Keratinocyte (primary cell): ENCODE data around the gene LGSN. TPM values are rescaled to one million over a fixed set of nuclear protein-coding genes. Genes with fewer than 3 reads are reported as not detected.

Experiments used
- DNase-seq: peaks from one replicate; pipeline ENCODE4 v3.0.0-alpha.2; 2011; ENCODE audit warnings: low read depth, missing footprints, low spot score
- FAIRE-seq: peaks from 2 replicates; lab custom pipeline; 2011; peaks lifted over from hg19 to GRCh38; lab: Jason Lieb, UNC
- H2AFZ ChIP-seq: 2 replicates; pipeline ENCODE4 v1.6.0; 2012; ENCODE audit warnings: low read length, control low read depth, inconsistent platforms; ENCODE audit not compliant: control insufficient read depth
- H3K27ac ChIP-seq: 2 replicates; pipeline ENCODE4 v1.5.1; 2011; ENCODE audit warnings: low read length; ENCODE audit not compliant: control insufficient read depth, insufficient read depth
- H3K27me3 ChIP-seq: 3 replicates; pipeline ENCODE4 v1.6.0; 2011; ENCODE audit warnings: low read length; ENCODE audit not compliant: control insufficient read depth, insufficient read depth; ENCODE audit errors: extremely low read depth
- H3K36me3 ChIP-seq, 2 experiments: 2 replicates in 1 of 2; 3 replicates in 1 of 2; pipeline ENCODE4 v1.5.1; 2011; ENCODE audit warnings: low read length in 2 of 2, mild to moderate bottlenecking in 1 of 2; ENCODE audit not compliant: control insufficient read depth in 2 of 2, insufficient read depth in 2 of 2; ENCODE audit errors: extremely low read depth in 1 of 2
- H3K4me1 ChIP-seq: 3 replicates; pipeline ENCODE4 v1.5.1; 2011; ENCODE audit warnings: low read length; ENCODE audit not compliant: control insufficient read depth, insufficient read depth; ENCODE audit errors: extremely low read depth
- H3K4me2 ChIP-seq: 3 replicates; pipeline ENCODE4 v1.6.0; 2011; ENCODE audit warnings: low read depth, low read length; ENCODE audit not compliant: control insufficient read depth, insufficient read depth; ENCODE audit errors: extremely low read depth
- H3K4me3 ChIP-seq, 3 experiments: fragments of 200-600 bp in 1 of 3; sonication (generic) in 1 of 3; 2 replicates in 2 of 3; 3 replicates in 1 of 3; pipeline ENCODE4 v1.5.1; 2011 to 2016; ENCODE audit warnings: low read length in 3 of 3, mild to moderate bottlenecking in 3 of 3, control low read depth in 2 of 3, inconsistent platforms in 1 of 3, low read depth in 1 of 3, mixed read lengths in 1 of 3, mixed run types in 1 of 3, moderate library complexity in 1 of 3; ENCODE audit not compliant: control insufficient read depth in 2 of 3, insufficient read depth in 2 of 3; ENCODE audit errors: extremely low read depth in 1 of 3
- H3K79me2 ChIP-seq: 2 replicates; pipeline ENCODE4 v1.6.0; 2012; ENCODE audit warnings: low read length; ENCODE audit not compliant: control insufficient read depth, insufficient read depth
- H3K9ac ChIP-seq: 3 replicates; pipeline ENCODE4 v1.6.0; 2011; ENCODE audit warnings: low read length; ENCODE audit not compliant: control insufficient read depth, insufficient read depth; ENCODE audit errors: extremely low read depth
- H3K9me1 ChIP-seq: 3 replicates; pipeline ENCODE4 v1.6.0; 2011; ENCODE audit warnings: low read length; ENCODE audit not compliant: control insufficient read depth, insufficient read depth; ENCODE audit errors: extremely low read depth
- H3K9me3 ChIP-seq: 2 replicates; pipeline ENCODE4 v1.5.1; 2012; ENCODE audit warnings: low read depth, low read length; ENCODE audit not compliant: control insufficient read depth
- H4K20me1 ChIP-seq: 3 replicates; pipeline ENCODE4 v1.6.0; 2011; ENCODE audit warnings: low read length; ENCODE audit not compliant: control insufficient read depth, insufficient read depth; ENCODE audit errors: extremely low read depth
- EZH2 ChIP-seq: IDR thresholded peaks from one replicate; pipeline ENCODE4 v1.6.1; 2012; ENCODE audit warnings: inconsistent platforms, mild to moderate bottlenecking, low read length, moderate library complexity
- dilution Hi-C: fragments of 300-500 bp; cut with MboI; formaldehyde crosslinking; loops from one replicate; pipeline ENCODE4 v1.7.0; 2020; ENCODE audit warnings: low sequenced_read_pairs; ENCODE audit not compliant: extremely low pct_ligation_motif_present
- polyA plus RNA-seq, 5 experiments: library from polyadenylated mRNA; depleted of rRNA in 3 of 5; stranded (reverse) in 3 of 5; stranded (forward) in 1 of 5; unstranded in 1 of 5; fragments of >200 nt; gene quantifications; 1 replicate in 1 of 5; 2 replicates in 3 of 5; 3 replicates in 1 of 5; pipeline versions ENCODE4 v1.2.1 to v1.2.3, GENCODE V29; 2011 to 2012; ENCODE audit warnings: missing spikeins in 2 of 5, low read depth in 1 of 5, low replicate concordance in 1 of 5
- TF ChIP-seq, protein P1 (sequence below), 3 experiments: IDR thresholded peaks in 1 of 3; conservative IDR thresholded peaks in 1 of 3; optimal IDR thresholded peaks in 1 of 3; 2 replicates in 2 of 3; 3 replicates in 1 of 3; pipeline versions ENCODE3 to v1.5.1; 2011; ENCODE audit warnings: low read length in 3 of 3, mild to moderate bottlenecking in 3 of 3, moderate library complexity in 2 of 3, control low read depth in 1 of 3, inconsistent platforms in 1 of 3; ENCODE audit not compliant: insufficient read depth in 2 of 3; ENCODE audit errors: extremely low read depth in 1 of 3

The LGSN gene
- polyA plus RNA-seq, 1 donor (not counting 4 experiments of a cell fraction or from before 2014, with no cell fraction given) = not detected

GRCh38 chr6:63347599-63347998, 27.8 kb upstream of the LGSN start:
- Histone ChIP-seq H3K79me2 (no peaks in the 10 kb centered on the region), H3K9me1 (no peaks in the 10 kb centered on the region), H3K36me3 (no peaks in the 10 kb centered on the region), H3K27me3 (no peaks in the 10 kb centered on the region), H3K4me1 (peaks cover 16% of the 10 kb centered on the region), H3K9ac (no peak overlapping the region), H4K20me1 (no peaks in the 10 kb centered on the region), H3K4me2 (peak overlapping the region; percentile 9), H3K27ac (peak overlapping the region; percentile 58), H3K9me3 (no peaks in the 10 kb centered on the region), H3K4me3 (no peak overlapping the region), H2AFZ (no peak overlapping the region)
- no peak for TF ChIP-seq EZH2
- TF ChIP-seq, protein P1, sequence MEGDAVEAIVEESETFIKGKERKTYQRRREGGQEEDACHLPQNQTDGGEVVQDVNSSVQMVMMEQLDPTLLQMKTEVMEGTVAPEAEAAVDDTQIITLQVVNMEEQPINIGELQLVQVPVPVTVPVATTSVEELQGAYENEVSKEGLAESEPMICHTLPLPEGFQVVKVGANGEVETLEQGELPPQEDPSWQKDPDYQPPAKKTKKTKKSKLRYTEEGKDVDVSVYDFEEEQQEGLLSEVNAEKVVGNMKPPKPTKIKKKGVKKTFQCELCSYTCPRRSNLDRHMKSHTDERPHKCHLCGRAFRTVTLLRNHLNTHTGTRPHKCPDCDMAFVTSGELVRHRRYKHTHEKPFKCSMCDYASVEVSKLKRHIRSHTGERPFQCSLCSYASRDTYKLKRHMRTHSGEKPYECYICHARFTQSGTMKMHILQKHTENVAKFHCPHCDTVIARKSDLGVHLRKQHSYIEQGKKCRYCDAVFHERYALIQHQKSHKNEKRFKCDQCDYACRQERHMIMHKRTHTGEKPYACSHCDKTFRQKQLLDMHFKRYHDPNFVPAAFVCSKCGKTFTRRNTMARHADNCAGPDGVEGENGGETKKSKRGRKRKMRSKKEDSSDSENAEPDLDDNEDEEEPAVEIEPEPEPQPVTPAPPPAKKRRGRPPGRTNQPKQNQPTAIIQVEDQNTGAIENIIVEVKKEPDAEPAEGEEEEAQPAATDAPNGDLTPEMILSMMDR (optimal IDR thresholded peaks at IDR 0.05 in 1 of 3, IDR thresholded peaks at IDR 0.05 in 1 of 3, conservative IDR thresholded peaks at IDR 0.05 in 1 of 3; ENCODE audit: extremely low read depth in 1 of 3, insufficient read depth in 2 of 3, low read length in 3 of 3) = no peak
- FAIRE-seq (peak; percentile 76), DNase-seq (peak; percentile 80)
- dilution Hi-C loops = no loop called here

DNA sequence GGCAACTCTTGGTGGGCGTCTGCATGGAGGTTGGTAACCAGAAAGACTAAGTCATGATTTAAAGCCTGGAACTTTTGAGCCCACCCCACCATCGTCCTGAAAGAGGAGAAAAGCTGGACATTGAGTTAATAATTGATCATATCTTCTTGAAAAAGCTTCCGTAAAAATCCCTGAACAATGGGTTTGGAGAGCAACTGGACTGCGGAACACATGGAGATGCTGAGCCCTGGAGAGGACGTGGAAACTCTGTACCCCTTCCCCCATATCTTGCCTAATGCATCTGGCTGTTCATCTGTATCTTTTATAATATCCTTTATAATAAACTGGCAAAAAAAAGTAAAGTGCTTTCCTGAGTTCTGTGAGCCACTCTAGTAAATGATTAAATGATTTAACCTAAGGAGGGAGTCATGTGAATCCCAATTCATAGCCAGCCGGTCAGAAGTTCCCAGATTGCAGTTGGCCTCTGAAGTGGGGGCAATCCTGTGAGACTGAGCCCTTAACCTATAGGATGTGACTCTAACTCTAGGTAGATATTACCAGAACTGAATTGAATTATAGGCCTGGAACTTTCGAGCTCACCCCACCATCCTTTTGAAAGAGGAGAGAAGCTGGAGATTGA, 26.5 kb upstream of the LGSN start:
- dilution Hi-C loops = no loop called here
- no peaks in the 10 kb centered on the region for H4K20me1 ChIP-seq

More for the DNA sequence above, 26.5 kb upstream of the LGSN start:
- Histone ChIP-seq H2AFZ (no peak overlapping the region), H3K4me3 (no peak overlapping the region), H3K9me1 (no peaks in the 10 kb centered on the region), H3K4me1 (peaks cover 16% of the 10 kb centered on the region), H3K36me3 (no peaks in the 10 kb centered on the region), H3K4me2 (no peak overlapping the region), H3K9ac (no peak overlapping the region), H3K79me2 (no peaks in the 10 kb centered on the region), H3K27ac (no peak overlapping the region), H3K27me3 (no peaks in the 10 kb centered on the region), H3K9me3 (no peaks in the 10 kb centered on the region)
- no peak for TF ChIP-seq EZH2
- TF ChIP-seq, protein P1 (optimal IDR thresholded peaks at IDR 0.05 in 1 of 3, IDR thresholded peaks at IDR 0.05 in 1 of 3, conservative IDR thresholded peaks at IDR 0.05 in 1 of 3; ENCODE audit: extremely low read depth in 1 of 3, insufficient read depth in 2 of 3, low read length in 3 of 3) = no peak
- DNase-seq (no peak), FAIRE-seq (no peak)
